NB4 (cell line): ENCODE measurements around the gene ANKIB1.

Experiments used
- POLR2A ChIP-seq: IDR thresholded peaks from 2 replicates; pipeline ENCODE4 v1.6.1; 2011; ENCODE audit warnings: mild to moderate bottlenecking; ENCODE audit not compliant: insufficient read length; ENCODE audit errors: extremely low read depth
- TF ChIP-seq, protein P1 (sequence below): IDR thresholded peaks from one replicate; pipeline ENCODE4 v1.5.1; 2012; ENCODE audit warnings: low read depth, low read length
- TF ChIP-seq, protein P2 (sequence below): IDR thresholded peaks from 2 replicates; pipeline ENCODE4 v1.6.1; 2011; ENCODE audit warnings: low read depth, low read length

DNA sequence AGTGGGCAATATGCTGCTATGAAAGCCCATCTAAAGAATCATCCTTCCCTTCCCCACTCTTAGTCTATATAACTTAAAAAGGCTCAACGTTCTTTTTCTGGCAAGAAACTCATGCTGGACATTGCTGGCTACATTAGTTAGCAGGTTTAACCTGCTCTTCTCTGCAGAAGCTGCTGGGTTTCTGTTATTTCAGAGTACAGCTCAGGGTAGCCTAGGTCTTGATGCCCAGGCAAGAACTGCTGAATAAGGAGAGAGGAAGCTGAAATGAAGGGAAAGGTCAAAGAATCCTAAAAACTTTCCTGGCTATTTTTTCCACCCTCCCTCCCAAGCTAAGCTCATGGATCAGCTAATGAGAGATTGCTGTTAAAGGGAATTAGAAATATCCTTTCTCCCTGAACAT is 79.4 kb downstream of the ANKIB1 start:
- TF ChIP-seq, protein P1, sequence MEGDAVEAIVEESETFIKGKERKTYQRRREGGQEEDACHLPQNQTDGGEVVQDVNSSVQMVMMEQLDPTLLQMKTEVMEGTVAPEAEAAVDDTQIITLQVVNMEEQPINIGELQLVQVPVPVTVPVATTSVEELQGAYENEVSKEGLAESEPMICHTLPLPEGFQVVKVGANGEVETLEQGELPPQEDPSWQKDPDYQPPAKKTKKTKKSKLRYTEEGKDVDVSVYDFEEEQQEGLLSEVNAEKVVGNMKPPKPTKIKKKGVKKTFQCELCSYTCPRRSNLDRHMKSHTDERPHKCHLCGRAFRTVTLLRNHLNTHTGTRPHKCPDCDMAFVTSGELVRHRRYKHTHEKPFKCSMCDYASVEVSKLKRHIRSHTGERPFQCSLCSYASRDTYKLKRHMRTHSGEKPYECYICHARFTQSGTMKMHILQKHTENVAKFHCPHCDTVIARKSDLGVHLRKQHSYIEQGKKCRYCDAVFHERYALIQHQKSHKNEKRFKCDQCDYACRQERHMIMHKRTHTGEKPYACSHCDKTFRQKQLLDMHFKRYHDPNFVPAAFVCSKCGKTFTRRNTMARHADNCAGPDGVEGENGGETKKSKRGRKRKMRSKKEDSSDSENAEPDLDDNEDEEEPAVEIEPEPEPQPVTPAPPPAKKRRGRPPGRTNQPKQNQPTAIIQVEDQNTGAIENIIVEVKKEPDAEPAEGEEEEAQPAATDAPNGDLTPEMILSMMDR = no peak
- TF ChIP-seq, protein P2, sequence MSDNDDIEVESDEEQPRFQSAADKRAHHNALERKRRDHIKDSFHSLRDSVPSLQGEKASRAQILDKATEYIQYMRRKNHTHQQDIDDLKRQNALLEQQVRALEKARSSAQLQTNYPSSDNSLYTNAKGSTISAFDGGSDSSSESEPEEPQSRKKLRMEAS = no peak
- no peak for TF ChIP-seq POLR2A
